ENCODE measurements around the gene NAT14.
A peak's percentile ranks its signal among the peaks of the same experiment; 100 is the strongest.

The NAT14 gene

DNA sequence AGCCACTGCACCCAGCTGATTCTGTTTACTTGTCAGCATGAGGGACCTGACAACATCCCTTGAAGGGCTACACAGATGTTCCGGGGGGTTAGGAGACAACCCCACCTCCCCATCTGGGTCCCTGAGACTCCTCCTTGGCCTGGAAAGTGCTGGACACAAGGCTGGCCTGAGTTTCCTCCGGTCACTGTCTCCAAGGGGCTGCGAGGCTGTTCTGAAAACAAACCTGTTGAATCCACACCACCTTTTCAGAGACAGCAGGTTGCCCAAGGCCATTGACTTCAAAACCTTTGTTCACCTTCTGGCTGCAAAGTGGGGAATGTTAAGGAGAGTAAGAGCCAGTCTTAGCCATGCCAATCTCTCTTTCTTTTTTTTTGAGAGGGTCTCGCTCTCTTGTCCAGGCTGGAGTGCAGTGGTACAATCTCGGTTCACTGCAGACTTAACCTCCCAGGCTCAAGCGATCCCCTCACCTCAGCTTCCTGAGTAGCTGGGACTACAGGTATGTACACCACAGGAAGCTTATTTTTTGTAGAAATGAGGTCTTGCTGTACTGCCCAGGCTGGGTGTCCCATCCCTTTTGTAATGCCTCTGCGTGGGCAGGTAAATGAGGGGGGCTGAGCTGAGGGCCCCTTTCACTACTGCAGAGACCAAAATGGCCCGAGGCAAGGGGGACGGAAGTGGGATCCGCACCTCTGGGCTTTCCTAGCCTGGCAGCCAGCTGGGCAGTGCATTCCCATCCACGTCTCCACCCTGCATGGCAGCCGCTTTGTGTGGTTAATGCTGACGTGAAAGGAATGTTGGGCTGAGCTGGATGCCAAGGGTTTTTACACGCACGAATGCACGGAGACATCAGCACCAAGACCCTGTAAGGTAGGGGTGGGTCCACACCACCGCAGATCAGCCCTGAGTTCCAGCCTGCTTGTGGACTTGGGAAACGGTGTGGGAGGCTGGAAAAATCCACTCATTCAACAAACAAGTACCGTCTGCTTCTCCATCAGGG is 10.4 kb upstream of the NAT14 start:
- DNase-seq (ENCODE audit: extremely low spot score), result no peak
- ChIA-PET CTCF (interaction anchor here (0.6 kb wide), 1 partner anchor 183 kb away, joined by 3 read pairs; no protein-coding TSS in a partner anchor), POLR2A (interaction anchor here (1.4 to 3.3 kb wide), 3 partner anchors 13 to 180 kb away, joined by 3 to 11 read pairs (median 3); no protein-coding TSS in a partner anchor)
- no peak for TF ChIP-seq SUZ12 (IDR thresholded peaks at IDR 0.05)
- TF ChIP-seq L3MBTL2 (conservative IDR thresholded peaks at IDR 0.05), result no peak
- no peak for TF ChIP-seq FOXK2 (IDR thresholded peaks at IDR 0.05)
- TF ChIP-seq FOXA1 (IDR thresholded peaks at IDR 0.05), result no peak
- TF ChIP-seq CTBP1 (IDR thresholded peaks at IDR 0.05; ENCODE audit: borderline replicate concordance), result no peak

DNA sequence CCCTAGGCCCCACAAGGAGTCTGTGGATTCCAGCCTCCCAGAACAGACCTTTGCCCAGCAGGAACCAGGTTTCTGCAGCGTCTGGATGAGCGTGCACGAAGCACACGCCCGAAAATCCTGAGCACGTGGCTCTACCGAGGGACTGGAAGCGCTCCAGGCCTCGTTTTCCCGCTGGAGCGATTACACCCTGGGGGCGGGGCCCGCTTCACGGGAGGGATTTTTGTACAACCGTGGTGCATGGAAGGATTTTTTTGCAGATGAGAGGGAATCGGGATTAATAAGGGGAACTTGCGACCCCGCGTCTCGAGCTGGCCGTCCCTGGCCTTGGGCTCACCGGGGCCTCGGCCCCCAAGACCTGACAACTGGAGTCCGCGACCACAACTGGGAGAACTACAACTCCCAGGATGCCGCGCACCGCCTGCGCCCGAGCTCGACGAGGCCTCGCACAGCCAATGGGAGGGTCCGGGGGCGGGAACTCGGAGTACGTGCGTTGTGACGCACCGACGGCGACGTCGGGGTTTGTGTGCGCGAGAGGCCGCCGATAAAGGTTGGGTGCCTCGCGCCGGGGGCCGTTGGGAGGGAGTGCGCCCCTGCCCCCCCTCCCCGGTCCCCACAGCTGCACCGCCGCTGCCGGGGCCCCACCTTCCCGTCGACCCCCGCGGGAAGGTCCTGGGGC is 8.8 kb upstream of the NAT14 start, which contains the start of gene ZNF628:
Gene ZNF628 (plus strand): TSS at position 518 of the 676 bp plus-strand sequence. CDS start 3,294 bp downstream, outside the sequence.
- CTCF ChIA-PET, result interaction anchor here (0.6 to 2.8 kb wide), 4 partner anchors 8 to 225 kb away, joined by 4 to 23 read pairs (median 4); no protein-coding TSS in a partner anchor
- TF ChIP-seq L3MBTL2 (conservative IDR thresholded peaks at IDR 0.05) (peak; percentile 99), CTBP1 (IDR thresholded peaks at IDR 0.05; ENCODE audit: borderline replicate concordance) (no peak)
- DNase-seq (ENCODE audit: extremely low spot score), result peak; percentile 95

DNA sequence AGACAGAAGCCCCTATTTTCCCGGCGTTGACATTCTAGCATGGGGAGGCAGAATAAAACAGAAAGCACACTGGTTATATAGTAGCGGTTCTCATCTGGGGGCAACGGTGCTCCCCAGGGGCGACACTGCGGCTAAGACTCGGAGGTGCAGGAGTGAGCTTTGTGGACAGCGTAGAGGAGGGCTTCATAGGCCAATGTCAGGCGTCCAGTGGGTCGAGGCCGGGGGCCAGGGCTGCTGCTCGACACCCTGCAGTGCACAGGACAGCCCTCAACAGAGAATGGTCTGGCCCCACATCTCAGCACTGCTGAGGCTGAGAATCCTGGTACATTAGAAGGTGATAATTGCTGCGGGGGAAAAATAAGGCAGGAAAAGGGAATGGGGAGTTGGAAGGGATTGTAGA is 7.1 kb upstream of the NAT14 start:
- POLR2A ChIA-PET, result no interaction called here
- TF ChIP-seq HDGF (IDR thresholded peaks at IDR 0.05; ENCODE audit: borderline replicate concordance) (no peak), BHLHE40 (IDR thresholded peaks at IDR 0.05; ENCODE audit: borderline replicate concordance) (no peak), LEF1 (IDR thresholded peaks at IDR 0.05; ENCODE audit: borderline replicate concordance) (no peak), SUZ12 (IDR thresholded peaks at IDR 0.05) (no peak), NFRKB (IDR thresholded peaks at IDR 0.05) (no peak), FOXK2 (IDR thresholded peaks at IDR 0.05) (no peak), ZNF384 (IDR thresholded peaks at IDR 0.05) (no peak), ARNT (IDR thresholded peaks at IDR 0.05) (no peak), ELF4 (IDR thresholded peaks at IDR 0.05) (no peak), CTBP1 (IDR thresholded peaks at IDR 0.05; ENCODE audit: borderline replicate concordance) (no peak), FOXM1 (IDR thresholded peaks at IDR 0.05; ENCODE audit: borderline replicate concordance) (no peak), L3MBTL2 (conservative IDR thresholded peaks at IDR 0.05) (no peak), FOXA1 (IDR thresholded peaks at IDR 0.05) (no peak), TARDBP (IDR thresholded peaks at IDR 0.05) (no peak), SP1 (IDR thresholded peaks at IDR 0.05) (no peak)
- TF ChIP-seq, protein P1, sequence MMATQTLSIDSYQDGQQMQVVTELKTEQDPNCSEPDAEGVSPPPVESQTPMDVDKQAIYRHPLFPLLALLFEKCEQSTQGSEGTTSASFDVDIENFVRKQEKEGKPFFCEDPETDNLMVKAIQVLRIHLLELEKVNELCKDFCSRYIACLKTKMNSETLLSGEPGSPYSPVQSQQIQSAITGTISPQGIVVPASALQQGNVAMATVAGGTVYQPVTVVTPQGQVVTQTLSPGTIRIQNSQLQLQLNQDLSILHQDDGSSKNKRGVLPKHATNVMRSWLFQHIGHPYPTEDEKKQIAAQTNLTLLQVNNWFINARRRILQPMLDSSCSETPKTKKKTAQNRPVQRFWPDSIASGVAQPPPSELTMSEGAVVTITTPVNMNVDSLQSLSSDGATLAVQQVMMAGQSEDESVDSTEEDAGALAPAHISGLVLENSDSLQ (IDR thresholded peaks at IDR 0.05), result no peak
- CTCF ChIA-PET, result interaction anchor here (2.8 kb wide), 1 partner anchor 10 kb away, joined by 23 read pairs; no protein-coding TSS in a partner anchor
- no peak for DNase-seq (ENCODE audit: extremely low spot score)

More for the DNA sequence above, 8.8 kb upstream of the NAT14 start, which contains the start of gene ZNF628:
- POLR2A ChIA-PET, result interaction anchor here (0.8 to 3.3 kb wide), 21 partner anchors 9 to 358 kb away, joined by 3 to 21 read pairs (median 5); partner anchors contain the start of genes FIZ1, ISOC2, NAT14 and PPP6R1

DNA sequence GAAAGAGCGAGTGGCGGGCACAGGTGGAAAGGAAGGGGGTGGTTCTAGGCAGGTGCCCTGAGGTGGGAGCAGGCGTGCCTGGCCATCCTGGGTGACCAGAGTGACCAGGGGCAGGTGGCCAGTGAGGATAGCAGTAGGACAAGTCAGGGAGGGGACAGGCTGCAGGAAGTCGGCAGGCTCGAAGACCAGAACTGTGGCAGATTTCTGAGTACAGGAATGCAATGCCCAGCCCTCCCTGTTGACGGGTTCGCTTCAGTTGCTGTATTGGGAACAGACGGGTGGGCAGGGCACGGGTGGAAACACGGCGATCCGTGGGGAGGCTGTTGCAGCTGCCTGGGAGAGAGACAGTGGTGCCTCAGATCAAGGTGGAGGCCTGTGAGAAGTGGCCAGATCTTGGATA is 6.6 kb upstream of the NAT14 start:
- DNase-seq (ENCODE audit: extremely low spot score), result no peak
- CTCF ChIA-PET, result interaction anchor here (1.3 to 2.8 kb wide), 2 partner anchors 11 kb away, joined by 5 to 23 read pairs; no protein-coding TSS in a partner anchor
- POLR2A ChIA-PET, result no interaction called here
- TF ChIP-seq CTBP1 (IDR thresholded peaks at IDR 0.05; ENCODE audit: borderline replicate concordance), result no peak
- TF ChIP-seq HDGF (IDR thresholded peaks at IDR 0.05; ENCODE audit: borderline replicate concordance), result no peak
- TF ChIP-seq FOXM1 (IDR thresholded peaks at IDR 0.05; ENCODE audit: borderline replicate concordance), result no peak
- TF ChIP-seq FOXK2 (IDR thresholded peaks at IDR 0.05), result no peak
- no peak for TF ChIP-seq BHLHE40 (IDR thresholded peaks at IDR 0.05; ENCODE audit: borderline replicate concordance)
- no peak for TF ChIP-seq LEF1 (IDR thresholded peaks at IDR 0.05; ENCODE audit: borderline replicate concordance)
- no peak for TF ChIP-seq SUZ12 (IDR thresholded peaks at IDR 0.05)
- TF ChIP-seq ELF4 (IDR thresholded peaks at IDR 0.05), result no peak
- TF ChIP-seq FOXA1 (IDR thresholded peaks at IDR 0.05), result no peak
- TF ChIP-seq, protein P1 (IDR thresholded peaks at IDR 0.05), result no peak
- TF ChIP-seq TARDBP (IDR thresholded peaks at IDR 0.05), result no peak
- no peak for TF ChIP-seq ARNT (IDR thresholded peaks at IDR 0.05)
- TF ChIP-seq ZNF384 (IDR thresholded peaks at IDR 0.05), result no peak
- no peak for TF ChIP-seq L3MBTL2 (conservative IDR thresholded peaks at IDR 0.05)
- no peak for TF ChIP-seq SP1 (IDR thresholded peaks at IDR 0.05)
- no peak for TF ChIP-seq NFRKB (IDR thresholded peaks at IDR 0.05)

DNA sequence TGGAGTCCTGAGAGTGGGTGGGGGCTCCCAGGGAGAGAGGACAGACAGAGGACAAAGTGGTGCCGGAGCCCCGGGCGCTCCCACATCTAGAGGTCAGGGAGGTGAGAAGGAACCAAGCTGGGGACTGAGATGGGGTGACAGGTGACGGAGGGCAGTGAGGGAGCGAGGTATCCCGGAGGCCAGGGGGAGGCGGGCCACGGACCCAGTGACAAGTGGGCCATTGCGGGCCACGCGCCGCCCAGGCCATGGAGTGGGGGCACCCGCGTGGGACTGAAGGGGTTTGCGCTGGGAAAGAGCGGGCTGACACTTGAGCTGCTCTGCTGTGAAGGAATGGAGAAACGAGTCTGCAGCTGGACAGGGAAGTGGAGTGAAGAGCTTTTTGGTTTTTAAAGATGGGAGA is 5.9 kb upstream of the NAT14 start:
- POLR2A ChIA-PET, result no interaction called here

More for the DNA sequence above, 5.9 kb upstream of the NAT14 start:
- no peak for DNase-seq (ENCODE audit: extremely low spot score)
- CTCF ChIA-PET, result interaction anchor here (1.3 kb wide), 1 partner anchor 12 kb away, joined by 5 read pairs; no protein-coding TSS in a partner anchor
- TF ChIP-seq, protein P1 (IDR thresholded peaks at IDR 0.05), result no peak
- TF ChIP-seq HDGF (IDR thresholded peaks at IDR 0.05; ENCODE audit: borderline replicate concordance) (no peak), L3MBTL2 (conservative IDR thresholded peaks at IDR 0.05) (no peak), NFRKB (IDR thresholded peaks at IDR 0.05) (no peak), BHLHE40 (IDR thresholded peaks at IDR 0.05; ENCODE audit: borderline replicate concordance) (no peak), FOXM1 (IDR thresholded peaks at IDR 0.05; ENCODE audit: borderline replicate concordance) (no peak), TARDBP (IDR thresholded peaks at IDR 0.05) (no peak), FOXA1 (IDR thresholded peaks at IDR 0.05) (no peak), SUZ12 (IDR thresholded peaks at IDR 0.05) (no peak), LEF1 (IDR thresholded peaks at IDR 0.05; ENCODE audit: borderline replicate concordance) (no peak), ARNT (IDR thresholded peaks at IDR 0.05) (no peak)

Data from HEK293T (cell line).